ENCODE data around the gene WDFY3. TPM values are rescaled to one million over a fixed set of nuclear protein-coding genes. Genes with fewer than 3 reads are reported as not detected.
"Not testable (repeated sequence)": the region's sequence is repeated elsewhere in the genome, so short reads cannot be mapped to it uniquely, and the experiment has no call there.

Gene WDFY3
- total and polyA plus RNA-seq, 3 donors from 2014 or later = 31.7 to 168 (median 126) TPM

DNA sequence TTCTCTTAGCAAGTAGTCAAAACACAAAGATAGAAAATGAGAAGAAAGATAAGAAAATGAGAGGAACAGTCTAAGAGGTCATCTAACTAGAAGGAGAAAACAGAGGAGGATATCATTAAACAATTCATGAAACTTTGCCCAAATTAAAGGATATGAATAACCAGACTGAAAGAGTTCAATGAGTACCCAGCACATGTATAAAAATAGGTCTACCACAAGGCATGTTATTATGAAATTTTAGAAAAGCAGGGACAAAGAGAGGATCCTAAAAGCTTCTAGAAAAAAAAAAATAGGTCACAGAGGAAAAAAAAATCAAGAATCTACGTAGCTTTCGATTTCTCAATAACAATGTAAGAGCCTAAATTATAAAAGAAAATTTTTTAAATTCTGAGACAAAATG is 118.5 kb downstream of the WDFY3 start:
- no peaks in the 10 kb centered on the region for H3K27me3 ChIP-seq
- no peaks in the 10 kb centered on the region for H3K36me3 ChIP-seq (ENCODE audit: low read depth, missing control alignments)
- no peak for DNase-seq
- H3K4me1 ChIP-seq = peaks cover 4% of the 10 kb centered on the region
- intact Hi-C loops (cut with DNase I; ENCODE audit: low total_unique reads) = no loop called here
- peak overlapping the region in 1 of 2 donors; percentile 70 for H3K27ac ChIP-seq
- no peaks in the 10 kb centered on the region for H3K9me3 ChIP-seq
- 49 to 53% methylated on average over 2 of the region's 2 CpGs for WGBS, 2 donors
- H3K4me3 ChIP-seq = no peak overlapping the region
- TF ChIP-seq POLR2A (IDR thresholded peaks at IDR 0.05) (no peak), CTCF (IDR thresholded peaks at IDR 0.05) (no peak)

- WGBS, 2 donors = 94 to 95% methylated on average over 1 of the region's 1 CpG
- Histone ChIP-seq H3K4me1 (peaks cover 2% of the 10 kb centered on the region), H3K27me3 (no peaks in the 10 kb centered on the region), H3K36me3 (ENCODE audit: low read depth, missing control alignments) (no peaks in the 10 kb centered on the region), H3K27ac (peak overlapping the region in 1 of 2 donors; percentile 70), H3K9me3 (no peaks in the 10 kb centered on the region), H3K4me3 (no peak overlapping the region)
- no peak for DNase-seq
- TF ChIP-seq POLR2A (IDR thresholded peaks at IDR 0.05) (no peak), CTCF (IDR thresholded peaks at IDR 0.05) (no peak)
- intact Hi-C loops (cut with DNase I; ENCODE audit: low total_unique reads) = no loop called here
Measured at GRCh38 chr4:84846985-84847384, 119.5 kb downstream of the WDFY3 start.

DNA sequence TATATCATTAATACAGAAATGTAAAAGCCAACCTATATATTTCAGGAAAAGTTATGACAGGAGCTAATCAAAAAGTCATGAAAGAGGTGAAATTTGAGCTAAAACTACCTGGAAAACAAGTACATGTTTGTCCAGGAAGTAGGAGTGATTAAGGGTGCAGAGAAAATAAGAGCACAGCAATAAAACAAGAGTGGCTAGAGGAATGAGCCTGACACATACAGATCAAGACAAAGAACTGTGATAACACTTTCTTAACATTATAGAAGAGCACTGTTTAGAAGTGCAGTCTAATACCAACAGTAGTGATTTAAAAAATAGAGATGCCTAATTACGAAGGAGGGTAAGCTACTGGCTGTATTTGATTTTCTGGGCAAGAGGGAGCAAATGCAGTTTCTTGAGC is 125.1 kb downstream of the WDFY3 start:
- 93 to 96% methylated on average over 1 of the region's 1 CpG for WGBS, 2 donors
- no peaks in the 10 kb centered on the region for H3K27me3 ChIP-seq
- DNase-seq = no peak
- no peaks in the 10 kb centered on the region for H3K36me3 ChIP-seq (ENCODE audit: low read depth, missing control alignments)
- intact Hi-C loops (cut with DNase I; ENCODE audit: low total_unique reads) = no loop called here
- no peaks in the 10 kb centered on the region for H3K4me1 ChIP-seq
- H3K4me3 ChIP-seq = no peak overlapping the region
- no peaks in the 10 kb centered on the region for H3K9me3 ChIP-seq
- H3K27ac ChIP-seq = no peak overlapping the region
- TF ChIP-seq CTCF (IDR thresholded peaks at IDR 0.05) (no peak), POLR2A (IDR thresholded peaks at IDR 0.05) (no peak)

DNA sequence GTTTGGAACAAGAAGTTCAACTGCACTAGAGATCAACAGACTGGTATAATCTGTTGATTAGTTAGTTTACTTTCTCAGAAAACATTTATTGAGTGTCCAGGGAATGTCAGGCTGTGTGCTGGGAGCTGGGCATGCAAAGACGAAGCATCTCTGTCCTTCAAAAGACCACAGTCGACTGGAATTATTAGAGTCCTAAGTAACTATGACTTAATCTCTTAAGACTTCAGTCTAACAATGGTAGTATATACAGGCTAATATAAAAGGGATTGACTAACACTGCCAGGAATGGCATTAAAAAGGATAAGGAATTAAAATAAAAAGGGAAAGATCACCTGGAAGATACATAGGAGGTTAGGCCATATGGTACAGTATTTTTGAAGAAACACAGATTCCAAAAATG is 128.7 kb downstream of the WDFY3 start:
- TF ChIP-seq CTCF (IDR thresholded peaks at IDR 0.05) = no peak
- TF ChIP-seq POLR2A (IDR thresholded peaks at IDR 0.05) = no peak
- intact Hi-C loops (cut with DNase I; ENCODE audit: low total_unique reads) = no loop called here
- Histone ChIP-seq H3K36me3 (ENCODE audit: low read depth, missing control alignments) (no peaks in the 10 kb centered on the region), H3K4me1 (no peaks in the 10 kb centered on the region), H3K27me3 (no peaks in the 10 kb centered on the region), H3K27ac (no peak overlapping the region), H3K9me3 (no peaks in the 10 kb centered on the region), H3K4me3 (no peak overlapping the region)
- DNase-seq = no peak
- 57 to 83% methylated on average over 2 of the region's 2 CpGs for WGBS, 2 donors

DNA sequence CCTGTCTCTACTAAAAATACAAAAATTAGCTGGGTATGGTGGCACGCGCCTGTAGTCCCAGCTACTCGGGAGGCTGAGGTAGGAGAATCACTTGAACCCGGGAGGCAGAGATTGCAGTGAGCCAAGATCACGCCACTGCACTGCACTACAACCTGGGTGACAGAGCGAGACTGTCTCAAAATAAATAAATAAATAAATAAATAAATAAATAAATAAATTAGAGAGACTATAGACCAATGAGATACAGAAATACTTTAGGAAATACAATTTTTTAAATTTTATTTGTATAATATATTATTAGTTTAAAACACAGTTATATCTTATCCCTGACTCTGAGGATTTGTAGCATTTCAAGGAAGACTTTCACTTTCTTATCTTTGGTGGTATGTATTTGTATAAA is 136.9 kb downstream of the WDFY3 start:
- 96 to 97% methylated on average over 6 of the region's 6 CpGs for WGBS, 2 donors
- H3K9me3 ChIP-seq; H3K36me3 ChIP-seq (ENCODE audit: low read depth, missing control alignments); H3K27ac ChIP-seq; intact Hi-C loops (cut with DNase I; ENCODE audit: low total_unique reads); H3K4me1 ChIP-seq; H3K4me3 ChIP-seq; DNase-seq; H3K27me3 ChIP-seq: not testable (repeated sequence)

All from testis (tissue), 3 donors.